PC-9 (cell line): Measurements from ENCODE around the gene THADA. TPM values are rescaled to one million over a fixed set of nuclear protein-coding genes. Genes with fewer than 3 reads are reported as not detected.

Experiments used
- BruUV-seq: library from RNA; stranded (reverse); fragments of 400-500 nt; replicated peaks from 2 replicates; lab custom pipeline; 2021; lab: Mats Ljungman, UMichigan
- CTCF ChIA-PET: fragments of 300-600 bp; sonication (Branson Sonifier 250); formaldehyde crosslinking; loops from one replicate; lab custom pipeline; 2022; ENCODE audit warnings: antibody characterized with exemption; lab: Charles Lee
- POLR2A ChIA-PET: fragments of 300-600 bp; sonication (Branson Sonifier 250); formaldehyde crosslinking; loops from one replicate; lab custom pipeline; 2022; ENCODE audit warnings: antibody characterized with exemption; ENCODE audit not compliant: unreplicated experiment; lab: Charles Lee
- DNase-seq, 2 experiments: peaks; one replicate each; pipeline versions ENCODE4 v3.0.0 to v3.0.0-alpha.2; 2015 to 2022; ENCODE audit warnings: mixed read lengths in 1 of 2
- H2AFZ ChIP-seq: fragments of 200-600 bp; sonication (generic); 2 replicates; pipeline ENCODE4 v1.8.1; 2017; ENCODE audit warnings: antibody characterized with exemption
- H3F3A ChIP-seq: fragments of 200-600 bp; sonication (generic); 2 replicates; pipeline ENCODE4 v1.8.1; 2017; ENCODE audit warnings: antibody characterized with exemption, mild to moderate bottlenecking, low read depth; ENCODE audit not compliant: insufficient read depth
- H3K27ac ChIP-seq: fragments of 200-600 bp; sonication (generic); 2 replicates; pipeline ENCODE4 v1.6.1; 2016; ENCODE audit warnings: mixed run types
- H3K27me3 ChIP-seq: fragments of 200-600 bp; sonication (generic); 2 replicates; pipeline ENCODE4 v1.6.1; 2016; ENCODE audit warnings: low read depth, mixed run types; ENCODE audit not compliant: insufficient read depth
- H3K36me3 ChIP-seq: fragments of 200-600 bp; sonication (generic); 2 replicates; pipeline ENCODE4 v1.6.1; 2016; ENCODE audit warnings: low read depth, mixed run types
- H3K4me1 ChIP-seq: fragments of 200-600 bp; sonication (generic); replicated peaks from 2 replicates; pipeline ENCODE4 v1.6.1; 2016; ENCODE audit warnings: mixed run types; ENCODE audit not compliant: insufficient read depth
- H3K4me2 ChIP-seq: fragments of 200-600 bp; sonication (generic); 2 replicates; pipeline ENCODE4 v1.6.1; 2017; ENCODE audit warnings: mixed run types
- H3K4me3 ChIP-seq: fragments of 200-600 bp; sonication (generic); 2 replicates; pipeline ENCODE4 v1.6.1; 2016; ENCODE audit warnings: mixed run types
- H3K79me2 ChIP-seq: fragments of 200-600 bp; sonication (generic); 2 replicates; pipeline ENCODE4 v1.6.1; 2017; ENCODE audit warnings: low read depth, mixed run types
- H3K9me2 ChIP-seq: fragments of 200-600 bp; sonication (generic); 2 replicates; pipeline ENCODE4 v1.8.1; 2017; ENCODE audit warnings: mild to moderate bottlenecking; ENCODE audit not compliant: insufficient read depth
- H3K9me3 ChIP-seq: fragments of 200-600 bp; sonication (generic); 2 replicates; pipeline ENCODE4 v1.8.1; 2016; ENCODE audit warnings: low read depth; ENCODE audit not compliant: insufficient read depth
- H4K20me1 ChIP-seq: fragments of 200-600 bp; sonication (generic); 2 replicates; pipeline ENCODE4 v1.8.1; 2017; ENCODE audit not compliant: insufficient read depth
- CTCF ChIP-seq: fragments of 200-600 bp; sonication (generic); conservative IDR thresholded peaks from 2 replicates; pipeline ENCODE4 v1.6.1; 2017; ENCODE audit warnings: mixed run types, antibody characterized with exemption, mild to moderate bottlenecking, moderate library complexity
- EZH2 ChIP-seq: fragments of 200-600 bp; sonication (generic); IDR thresholded peaks from 2 replicates; pipeline ENCODE4 v1.8.0; 2017; ENCODE audit warnings: antibody characterized with exemption, low read depth
- intact Hi-C: fragments of 100-400 bp; cut with micrococcal nuclease; formaldehyde crosslinking; loops from one replicate; pipeline ENCODE4 v1.10.0; 2022; ENCODE audit not compliant: unreplicated experiment
- total RNA-seq: library from RNA; stranded (reverse); gene quantifications from 2 replicates; pipeline ENCODE4 v1.2.3, GENCODE V29; 2021

THADA gene
- total RNA-seq, 1 experiment from 2014 or later = 28.1 TPM

- H3K79me2 ChIP-seq = no peaks in the 10 kb centered on the region
- no peak overlapping the region for H2AFZ ChIP-seq
- no peaks in the 10 kb centered on the region for H4K20me1 ChIP-seq
- intact Hi-C loops = no loop called here
- no peaks in the 10 kb centered on the region for H3K4me1 ChIP-seq
- CTCF ChIA-PET = no interaction called here
- no peak overlapping the region for H3K4me2 ChIP-seq
- H3K4me3 ChIP-seq = no peak overlapping the region
- no TSS peak for BruUV-seq
- POLR2A ChIA-PET = no interaction called here
- no peak for DNase-seq
- TF ChIP-seq CTCF (no peak), EZH2 (no peak)
- H3K27me3 ChIP-seq = no peaks in the 10 kb centered on the region
- no peaks in the 10 kb centered on the region for H3K9me3 ChIP-seq
- no peaks in the 10 kb centered on the region for H3K9me2 ChIP-seq
- H3K36me3 ChIP-seq = no peaks in the 10 kb centered on the region
- no peak overlapping the region for H3K27ac ChIP-seq
- no peaks in the 10 kb centered on the region for H3F3A ChIP-seq
Observed at GRCh38 chr2:43325107-43325811, 270.6 kb downstream of the THADA start.

GRCh38 chr2:43324259-43325106 is 271.4 kb downstream of the THADA start:
- Histone ChIP-seq H3K9me3 (no peaks in the 10 kb centered on the region), H2AFZ (no peak overlapping the region), H3K4me3 (no peak overlapping the region), H3K4me1 (no peaks in the 10 kb centered on the region), H4K20me1 (no peaks in the 10 kb centered on the region), H3K36me3 (no peaks in the 10 kb centered on the region), H3K4me2 (no peak overlapping the region), H3K27me3 (no peaks in the 10 kb centered on the region), H3K9me2 (no peaks in the 10 kb centered on the region), H3F3A (no peaks in the 10 kb centered on the region), H3K79me2 (no peaks in the 10 kb centered on the region), H3K27ac (no peak overlapping the region)
- no TSS peak for BruUV-seq
- TF ChIP-seq CTCF = no peak
- POLR2A ChIA-PET = no interaction called here
- CTCF ChIA-PET = no interaction called here
- intact Hi-C loops = no loop called here
- DNase-seq = no peak

GRCh38 chr2:43323857-43324256 is 272.0 kb downstream of the THADA start:
- H3K79me2 ChIP-seq = no peaks in the 10 kb centered on the region

More at GRCh38 chr2:43323857-43324256, 272.0 kb downstream of the THADA start:
- H3K36me3 ChIP-seq = no peaks in the 10 kb centered on the region
- H3K4me3 ChIP-seq = no peak overlapping the region
- H3K27ac ChIP-seq = no peak overlapping the region
- no peaks in the 10 kb centered on the region for H3K9me2 ChIP-seq
- no peak overlapping the region for H2AFZ ChIP-seq
- no peak for DNase-seq
- no peaks in the 10 kb centered on the region for H3K27me3 ChIP-seq
- no peaks in the 10 kb centered on the region for H3K9me3 ChIP-seq
- H3K4me1 ChIP-seq = 0 out of 2 replicates have a peak, but pooled peaks cover 3% of the 10 kb centered on the region
- BruUV-seq = no TSS peak
- no peak overlapping the region for H3K4me2 ChIP-seq
- intact Hi-C loops = no loop called here
- CTCF ChIA-PET = no interaction called here
- no peaks in the 10 kb centered on the region for H3F3A ChIP-seq
- H4K20me1 ChIP-seq = no peaks in the 10 kb centered on the region
- no peak for TF ChIP-seq EZH2
- TF ChIP-seq CTCF = no peak
- POLR2A ChIA-PET = no interaction called here
